Measurements from ENCODE around the gene SCYGR5. TPM values are rescaled to one million over a fixed set of nuclear protein-coding genes. Genes with fewer than 3 reads are reported as not detected.
"Not testable (repeated sequence)": the region's sequence is repeated elsewhere in the genome, so short reads cannot be mapped to it uniquely, and the experiment has no call there.

SCYGR5 gene, protein sequence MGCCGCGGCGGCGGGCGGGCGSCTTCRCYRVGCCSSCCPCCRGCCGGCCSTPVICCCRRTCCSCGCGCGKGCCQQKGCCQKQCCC
- total RNA-seq (2014; rRNA removed; shearing (Covaris generic)) = not detected in 2 replicates

DNA sequence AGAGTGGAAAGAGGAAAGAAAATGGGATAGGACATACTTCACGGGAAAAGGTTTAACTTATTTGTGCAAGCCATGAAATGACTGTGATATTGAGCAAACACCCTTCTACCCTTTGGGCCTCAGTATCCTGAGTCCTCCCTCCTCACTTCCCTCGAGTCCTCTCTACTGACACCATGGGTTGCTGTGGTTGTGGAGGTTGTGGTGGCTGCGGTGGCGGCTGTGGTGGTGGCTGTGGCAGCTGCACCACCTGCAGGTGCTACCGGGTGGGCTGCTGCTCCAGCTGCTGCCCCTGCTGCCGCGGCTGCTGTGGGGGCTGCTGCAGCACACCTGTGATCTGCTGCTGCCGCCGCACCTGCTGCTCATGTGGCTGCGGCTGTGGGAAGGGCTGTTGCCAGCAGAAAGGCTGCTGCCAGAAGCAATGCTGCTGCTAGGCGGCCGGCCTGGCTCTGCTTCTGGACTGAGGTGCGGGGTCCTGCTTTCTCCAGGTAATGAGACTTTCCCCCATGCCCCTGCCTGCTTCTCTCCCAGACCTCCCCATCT lies at the start of gene SCYGR5:
Gene SCYGR5 (plus strand): TSS at position 174 of the 540 bp plus-strand sequence. CDS start 0 bp downstream, at position 174.
- H3K36me3 ChIP-seq (replicated peaks; ENCODE audit: control insufficient read depth, insufficient read depth, low read length); H3K4me3 ChIP-seq (ENCODE audit: insufficient read depth, low read depth, low read length); DNase-seq; H3K27me3 ChIP-seq (ENCODE audit: control insufficient read depth, insufficient read depth, low read length): not testable (repeated sequence)

DNA sequence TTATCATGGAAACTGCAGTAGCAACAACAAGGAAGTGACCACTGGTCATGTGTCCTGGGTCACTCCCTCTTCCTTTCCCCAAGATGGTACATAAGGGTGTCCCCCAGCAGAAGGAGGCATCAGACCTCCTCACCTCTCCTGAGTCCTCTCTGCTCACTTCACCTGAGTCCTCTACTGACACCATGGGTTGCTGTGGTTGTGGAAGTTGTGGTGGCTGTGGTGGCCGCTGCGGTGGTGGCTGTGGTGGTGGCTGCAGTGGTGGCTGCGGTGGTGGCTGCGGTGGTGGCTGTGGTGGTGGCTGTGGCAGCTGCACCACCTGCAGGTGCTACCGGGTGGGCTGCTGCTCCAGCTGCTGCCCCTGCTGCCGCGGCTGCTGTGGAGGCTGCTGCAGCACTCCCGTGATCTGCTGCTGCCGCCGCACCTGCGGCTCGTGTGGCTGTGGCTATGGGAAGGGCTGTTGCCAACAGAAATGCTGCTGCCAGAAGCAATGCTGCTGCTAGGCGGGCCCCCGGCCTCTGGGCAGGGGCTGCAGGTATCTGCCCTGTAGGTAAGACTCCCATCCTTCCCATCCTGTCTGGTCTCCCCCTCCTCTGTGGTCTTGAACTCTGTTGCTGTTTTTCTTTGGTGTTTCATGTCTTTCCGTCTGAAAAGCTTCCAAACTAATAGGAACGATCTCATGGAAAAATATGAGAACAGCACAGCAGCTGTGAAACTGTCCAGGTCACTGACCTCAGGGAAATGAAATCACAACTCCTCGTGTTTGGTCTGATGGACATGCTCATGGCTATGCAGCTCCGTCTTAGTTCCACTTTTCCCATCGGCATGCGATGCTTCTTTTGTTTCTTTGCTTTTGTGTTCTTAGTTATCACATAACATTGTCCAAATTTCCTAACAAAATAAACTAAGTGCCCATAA lies 49.0 kb upstream of the SCYGR5 start, which contains the start of gene SCYGR4:
Gene SCYGR4 (plus strand): TSS at position 183 of the 915 bp plus-strand sequence. CDS start 0 bp downstream, at position 183.
- no peak for DNase-seq
- Histone ChIP-seq H3K27me3 (ENCODE audit: control insufficient read depth, insufficient read depth, low read length) (no peaks in the 10 kb centered on the region), H3K36me3 (replicated peaks; ENCODE audit: control insufficient read depth, insufficient read depth, low read length) (no peaks in the 10 kb centered on the region), H3K4me3 (ENCODE audit: insufficient read depth, low read depth, low read length) (no peak within 1 kb of the TSS)

DNA sequence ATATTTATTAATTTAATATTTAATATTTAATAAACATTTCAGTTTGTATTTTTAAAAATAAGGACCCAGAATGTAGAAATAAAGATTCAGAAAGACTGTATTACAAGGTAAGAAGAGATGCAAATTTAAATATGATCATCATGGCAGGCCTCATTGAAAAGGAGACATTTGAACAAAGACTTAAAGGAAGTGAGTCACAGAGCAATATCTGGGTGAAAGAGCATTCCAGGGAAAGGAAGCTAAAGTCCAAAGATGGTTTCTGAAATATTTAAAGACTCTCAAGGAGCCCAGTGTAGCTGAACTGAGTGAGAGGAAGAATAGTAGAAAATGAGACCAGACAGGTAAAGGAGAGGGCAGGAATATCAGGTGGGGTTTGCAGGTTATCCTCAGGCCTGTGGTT lies 43.4 kb upstream of the SCYGR5 start:
- H3K36me3 ChIP-seq (replicated peaks; ENCODE audit: control insufficient read depth, insufficient read depth, low read length) = no peaks in the 10 kb centered on the region
- H3K4me3 ChIP-seq (ENCODE audit: insufficient read depth, low read depth, low read length) = no peak overlapping the region
- H3K27me3 ChIP-seq (ENCODE audit: control insufficient read depth, insufficient read depth, low read length) = no peaks in the 10 kb centered on the region
- no peak for DNase-seq

DNA sequence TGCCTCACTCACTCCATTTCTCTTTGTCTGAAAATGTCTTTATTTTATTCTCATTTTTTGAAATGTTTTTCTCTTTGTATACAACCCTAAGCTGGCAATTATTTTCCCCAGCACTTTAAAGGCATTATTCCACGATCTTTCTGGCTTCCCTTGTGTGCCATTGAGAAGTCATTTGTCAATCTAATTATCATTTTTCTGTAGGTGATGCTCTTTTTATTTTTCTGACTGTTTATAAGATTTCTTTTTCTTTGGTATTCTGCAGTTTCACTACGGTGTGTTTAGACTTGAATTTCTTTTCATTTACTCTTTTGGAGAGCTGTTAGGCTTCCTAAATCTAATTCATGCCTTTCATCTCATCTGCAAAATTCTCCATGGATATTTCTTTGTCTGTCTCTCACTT lies 41.2 kb upstream of the SCYGR5 start:
- DNase-seq = no peak
- no peak overlapping the region for H3K4me3 ChIP-seq (ENCODE audit: insufficient read depth, low read depth, low read length)

DNA sequence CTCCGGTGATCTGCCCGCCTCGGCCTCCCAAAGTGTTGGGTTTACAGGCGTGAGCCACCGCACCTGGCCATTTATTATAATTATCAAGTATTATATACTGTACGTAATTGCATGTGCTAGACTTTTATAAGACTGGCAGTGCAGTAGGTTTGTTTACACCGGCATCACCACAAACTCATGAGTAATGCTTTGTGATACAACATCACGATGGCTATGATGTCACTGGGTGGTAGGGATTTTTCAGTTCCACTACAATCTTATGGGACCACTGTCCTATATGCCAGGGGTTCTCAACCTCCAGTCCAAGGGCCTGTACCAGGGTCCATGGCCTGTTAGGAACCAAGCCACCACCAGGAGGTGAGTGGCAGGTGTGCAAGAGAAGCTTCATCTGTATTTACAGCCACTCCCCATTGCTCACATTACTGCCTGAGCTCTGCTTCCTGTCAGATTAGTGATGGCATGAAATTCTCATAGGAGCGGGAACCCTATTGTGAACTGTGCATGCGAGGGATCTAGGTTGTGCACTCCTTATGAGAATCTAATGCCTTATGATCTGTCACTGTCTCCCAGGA lies 39.9 kb upstream of the SCYGR5 start:
- DNase-seq = no peak
- Histone ChIP-seq H3K36me3 (replicated peaks; ENCODE audit: control insufficient read depth, insufficient read depth, low read length) (no peaks in the 10 kb centered on the region), H3K4me3 (ENCODE audit: insufficient read depth, low read depth, low read length) (no peak overlapping the region), H3K27me3 (ENCODE audit: control insufficient read depth, insufficient read depth, low read length) (no peaks in the 10 kb centered on the region)

More for the DNA sequence above, 41.2 kb upstream of the SCYGR5 start:
- no peaks in the 10 kb centered on the region for H3K27me3 ChIP-seq (ENCODE audit: control insufficient read depth, insufficient read depth, low read length)
- H3K36me3 ChIP-seq (replicated peaks; ENCODE audit: control insufficient read depth, insufficient read depth, low read length) = no peaks in the 10 kb centered on the region

DNA sequence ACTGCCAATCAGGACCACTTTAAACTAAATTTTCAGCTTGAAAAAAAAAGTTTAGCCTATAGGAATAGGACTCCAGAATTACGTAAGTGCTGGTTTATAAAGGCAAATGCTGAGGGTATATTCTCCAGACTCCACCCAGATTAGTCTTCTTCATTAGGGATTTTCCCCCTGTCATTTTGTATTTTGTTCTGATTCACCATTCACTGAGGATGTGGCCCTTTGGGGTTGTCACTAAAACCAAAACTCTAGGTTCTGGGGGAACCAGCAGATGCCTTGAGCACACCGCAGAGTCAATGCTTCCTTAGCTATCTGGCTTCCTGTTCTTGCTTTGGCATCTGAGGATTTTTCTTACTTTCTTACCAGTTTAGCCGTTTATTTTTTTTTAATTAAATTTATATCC lies 38.8 kb upstream of the SCYGR5 start:
- no peak overlapping the region for H3K4me3 ChIP-seq (ENCODE audit: insufficient read depth, low read depth, low read length)
- H3K27me3 ChIP-seq (ENCODE audit: control insufficient read depth, insufficient read depth, low read length) = no peaks in the 10 kb centered on the region
- no peaks in the 10 kb centered on the region for H3K36me3 ChIP-seq (replicated peaks; ENCODE audit: control insufficient read depth, insufficient read depth, low read length)
- no peak for DNase-seq

DNA sequence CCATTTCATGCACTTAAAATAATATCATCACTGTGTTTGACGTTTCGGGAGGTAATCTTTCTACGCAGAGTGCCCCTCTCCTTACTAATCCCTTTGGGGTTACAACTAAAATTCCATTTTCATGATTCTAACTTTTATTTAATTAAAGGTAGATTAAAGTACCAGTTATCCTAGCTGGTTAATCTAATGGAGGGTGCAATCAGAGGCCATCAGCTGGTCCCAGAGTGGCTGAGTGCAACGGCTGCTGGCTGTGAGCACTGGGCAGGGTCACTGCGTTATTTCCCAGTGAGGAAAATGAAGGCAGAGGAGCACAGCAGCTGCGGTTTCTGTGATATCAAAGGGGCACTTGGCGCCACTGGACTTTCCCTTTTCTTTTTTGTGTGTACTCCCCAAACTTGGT lies 37.2 kb upstream of the SCYGR5 start:
- Histone ChIP-seq H3K27me3 (ENCODE audit: control insufficient read depth, insufficient read depth, low read length) (no peaks in the 10 kb centered on the region), H3K36me3 (replicated peaks; ENCODE audit: control insufficient read depth, insufficient read depth, low read length) (no peaks in the 10 kb centered on the region), H3K4me3 (ENCODE audit: insufficient read depth, low read depth, low read length) (no peak overlapping the region)
- DNase-seq = no peak

DNA sequence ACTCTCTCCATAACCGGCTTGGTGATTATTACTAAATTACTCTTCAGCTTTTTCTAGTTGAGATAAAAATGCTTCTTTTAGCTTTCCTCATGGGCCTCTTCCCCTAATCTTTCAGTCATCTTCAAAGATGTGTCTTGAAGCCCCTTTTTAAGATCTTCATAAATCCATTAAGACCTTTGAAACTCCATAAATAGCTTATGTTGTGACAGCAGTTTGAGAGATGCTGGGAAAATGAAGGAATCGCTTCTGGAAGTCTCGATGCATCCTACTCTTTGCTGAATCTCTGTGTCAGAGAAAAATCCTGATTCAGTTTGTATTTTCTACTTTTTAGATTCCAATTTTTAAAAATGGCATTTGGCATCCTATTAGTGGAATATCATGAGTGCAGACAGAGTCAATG lies 36.3 kb upstream of the SCYGR5 start:
- Histone ChIP-seq H3K27me3 (ENCODE audit: control insufficient read depth, insufficient read depth, low read length) (no peaks in the 10 kb centered on the region), H3K36me3 (replicated peaks; ENCODE audit: control insufficient read depth, insufficient read depth, low read length) (no peaks in the 10 kb centered on the region), H3K4me3 (ENCODE audit: insufficient read depth, low read depth, low read length) (no peak overlapping the region)
- no peak for DNase-seq

DNA sequence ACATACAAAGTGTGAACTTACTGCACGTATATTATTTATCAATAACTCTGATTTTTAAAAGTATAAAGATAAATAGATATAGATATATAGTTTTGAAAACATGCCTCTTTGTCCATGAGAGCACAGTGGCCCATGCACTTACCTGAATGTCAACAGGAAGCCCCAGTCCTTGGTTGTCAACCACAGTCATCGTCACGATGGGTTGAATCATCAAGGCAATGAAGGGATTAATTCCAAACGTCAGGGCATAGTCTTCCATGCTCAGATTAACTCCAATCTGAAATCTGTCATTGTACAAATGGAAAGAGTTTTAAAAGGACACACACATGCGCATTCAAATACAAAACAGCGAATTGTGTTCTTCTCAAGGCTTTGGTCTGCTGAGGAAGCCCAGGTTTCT lies 33.8 kb upstream of the SCYGR5 start:
- DNase-seq = no peak
- no peaks in the 10 kb centered on the region for H3K27me3 ChIP-seq (ENCODE audit: control insufficient read depth, insufficient read depth, low read length)
- H3K4me3 ChIP-seq (ENCODE audit: insufficient read depth, low read depth, low read length) = no peak overlapping the region
- H3K36me3 ChIP-seq (replicated peaks; ENCODE audit: control insufficient read depth, insufficient read depth, low read length) = no peaks in the 10 kb centered on the region

DNA sequence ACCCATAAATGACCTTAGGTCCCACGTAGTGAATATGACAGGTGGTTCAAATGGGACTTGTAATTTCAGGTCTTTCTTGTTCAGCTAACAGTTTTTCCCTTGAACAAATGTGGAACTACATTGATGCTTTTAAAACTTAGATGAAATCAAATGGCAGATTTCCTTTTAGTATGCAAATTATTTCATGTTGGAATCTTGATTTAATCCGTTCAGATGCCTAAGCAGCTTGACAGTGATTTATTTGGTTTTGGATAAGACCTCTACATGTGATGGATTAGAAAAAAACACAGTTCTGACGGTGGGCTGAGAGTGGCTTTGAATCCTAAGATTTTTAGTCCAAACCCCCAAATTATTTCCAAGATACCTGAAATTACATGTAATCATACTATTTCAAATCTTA lies 32.4 kb upstream of the SCYGR5 start:
- Histone ChIP-seq H3K4me3 (ENCODE audit: insufficient read depth, low read depth, low read length) (no peak overlapping the region), H3K27me3 (ENCODE audit: control insufficient read depth, insufficient read depth, low read length) (no peaks in the 10 kb centered on the region), H3K36me3 (replicated peaks; ENCODE audit: control insufficient read depth, insufficient read depth, low read length) (no peaks in the 10 kb centered on the region)
- DNase-seq = no peak

DNA sequence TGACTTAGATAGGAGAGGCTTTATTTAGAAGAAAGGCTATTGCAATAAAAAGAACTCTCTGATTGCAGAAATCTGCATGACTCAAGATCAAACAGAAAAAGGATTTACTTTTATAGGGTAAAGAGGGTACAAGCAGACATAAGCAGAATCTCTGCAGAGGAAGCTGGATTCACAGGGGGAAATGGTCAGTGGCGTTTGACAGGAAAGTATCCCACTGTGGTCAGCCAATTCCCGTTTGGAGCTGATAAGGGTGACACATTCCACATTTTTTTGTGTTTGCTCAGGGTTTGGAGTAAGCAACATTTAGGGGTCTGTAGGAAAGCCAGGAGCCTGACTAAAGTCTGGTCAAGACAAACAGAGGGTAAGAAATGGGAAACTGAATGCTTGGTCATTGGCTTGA lies 23.9 kb upstream of the SCYGR5 start:
- no peaks in the 10 kb centered on the region for H3K36me3 ChIP-seq (replicated peaks; ENCODE audit: control insufficient read depth, insufficient read depth, low read length)
- DNase-seq = no peak
- H3K27me3 ChIP-seq (ENCODE audit: control insufficient read depth, insufficient read depth, low read length) = no peaks in the 10 kb centered on the region
- H3K4me3 ChIP-seq (ENCODE audit: insufficient read depth, low read depth, low read length) = no peak overlapping the region

DNA sequence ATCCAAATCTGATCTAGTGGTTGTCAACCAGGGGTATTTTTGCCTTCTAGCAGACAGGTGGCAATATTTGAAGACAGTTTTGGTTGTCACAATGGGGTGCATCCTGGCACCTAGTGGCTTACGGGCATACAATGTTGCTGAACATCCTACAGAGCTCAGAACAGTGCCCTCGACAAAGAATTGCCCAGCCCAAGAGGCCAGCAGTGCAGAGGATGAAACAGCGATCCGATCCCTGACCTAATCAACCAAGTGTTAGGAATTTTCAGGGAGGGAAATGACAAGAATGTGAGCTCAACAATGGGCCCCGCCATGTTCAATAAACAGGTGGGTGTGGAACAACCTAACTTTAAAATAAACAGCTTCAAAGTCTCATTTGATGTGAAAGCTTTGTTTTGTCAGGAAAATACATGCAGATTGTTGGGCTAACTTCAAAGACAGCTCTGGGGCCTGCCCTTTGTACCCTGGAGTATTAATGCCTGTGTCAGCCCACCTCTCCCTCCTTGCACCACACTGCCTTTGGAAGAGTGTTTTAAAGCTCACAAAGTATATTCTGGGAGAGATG lies 22.5 kb upstream of the SCYGR5 start:
- no peaks in the 10 kb centered on the region for H3K36me3 ChIP-seq (replicated peaks; ENCODE audit: control insufficient read depth, insufficient read depth, low read length)
- no peak overlapping the region for H3K4me3 ChIP-seq (ENCODE audit: insufficient read depth, low read depth, low read length)
- no peak for DNase-seq
- H3K27me3 ChIP-seq (ENCODE audit: control insufficient read depth, insufficient read depth, low read length) = no peaks in the 10 kb centered on the region

DNA sequence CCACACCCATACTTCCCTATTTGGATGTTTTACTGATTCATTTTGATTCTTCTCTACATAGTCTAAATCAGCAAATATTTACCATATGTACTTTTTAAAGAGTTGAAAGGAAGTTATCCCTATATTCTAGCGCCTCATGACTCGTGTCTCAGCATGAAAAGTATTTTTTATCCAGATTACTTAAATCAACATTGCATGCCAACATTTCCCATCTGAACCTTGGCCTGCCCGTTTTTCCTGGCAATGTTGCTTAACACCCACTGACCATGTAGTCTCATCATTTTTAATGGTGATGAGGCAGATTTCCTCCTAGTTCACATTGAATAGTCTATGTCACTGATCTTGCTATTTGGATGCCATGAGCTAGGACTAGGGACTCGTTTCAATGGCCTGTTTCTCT lies 13.2 kb upstream of the SCYGR5 start:
- Histone ChIP-seq H3K27me3 (ENCODE audit: control insufficient read depth, insufficient read depth, low read length) (no peaks in the 10 kb centered on the region), H3K36me3 (replicated peaks; ENCODE audit: control insufficient read depth, insufficient read depth, low read length) (no peaks in the 10 kb centered on the region), H3K4me3 (ENCODE audit: insufficient read depth, low read depth, low read length) (no peak overlapping the region)
- no peak for DNase-seq

DNA sequence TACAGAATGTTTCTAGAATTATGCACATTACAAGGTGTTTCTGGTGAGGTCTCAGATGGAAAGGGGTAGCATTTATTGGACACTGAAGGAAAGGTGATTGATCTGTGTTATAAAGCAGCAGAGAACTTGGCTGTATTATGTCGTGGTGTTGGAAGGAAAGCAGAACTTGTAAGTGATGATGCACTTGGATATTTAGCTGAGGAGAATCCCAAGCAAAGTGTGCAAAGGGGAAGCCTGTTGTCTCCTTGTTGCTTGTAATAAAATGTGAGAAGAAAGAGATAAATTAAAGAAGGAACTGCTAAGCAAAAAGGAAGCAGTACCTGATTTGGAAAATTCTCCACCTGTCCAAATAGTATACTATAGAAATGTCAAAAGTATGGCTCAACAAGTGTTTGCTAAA lies 12.2 kb upstream of the SCYGR5 start:
- no peaks in the 10 kb centered on the region for H3K27me3 ChIP-seq (ENCODE audit: control insufficient read depth, insufficient read depth, low read length)
- no peak overlapping the region for H3K4me3 ChIP-seq (ENCODE audit: insufficient read depth, low read depth, low read length)
- no peaks in the 10 kb centered on the region for H3K36me3 ChIP-seq (replicated peaks; ENCODE audit: control insufficient read depth, insufficient read depth, low read length)
- DNase-seq = no peak
